KG1 (cell line): ENCODE data around the gene GIPC3.
A peak's percentile ranks its signal among the peaks of the same experiment; 100 is the strongest.
"Not testable (repeated sequence)": the region's sequence is repeated elsewhere in the genome, so short reads cannot be mapped to it uniquely, and the experiment has no call there.

Experiments used
- DNase-seq: peaks from one replicate; lab custom pipeline; 2025; lab: John Stamatoyannopoulos, UW

Gene GIPC3

DNA sequence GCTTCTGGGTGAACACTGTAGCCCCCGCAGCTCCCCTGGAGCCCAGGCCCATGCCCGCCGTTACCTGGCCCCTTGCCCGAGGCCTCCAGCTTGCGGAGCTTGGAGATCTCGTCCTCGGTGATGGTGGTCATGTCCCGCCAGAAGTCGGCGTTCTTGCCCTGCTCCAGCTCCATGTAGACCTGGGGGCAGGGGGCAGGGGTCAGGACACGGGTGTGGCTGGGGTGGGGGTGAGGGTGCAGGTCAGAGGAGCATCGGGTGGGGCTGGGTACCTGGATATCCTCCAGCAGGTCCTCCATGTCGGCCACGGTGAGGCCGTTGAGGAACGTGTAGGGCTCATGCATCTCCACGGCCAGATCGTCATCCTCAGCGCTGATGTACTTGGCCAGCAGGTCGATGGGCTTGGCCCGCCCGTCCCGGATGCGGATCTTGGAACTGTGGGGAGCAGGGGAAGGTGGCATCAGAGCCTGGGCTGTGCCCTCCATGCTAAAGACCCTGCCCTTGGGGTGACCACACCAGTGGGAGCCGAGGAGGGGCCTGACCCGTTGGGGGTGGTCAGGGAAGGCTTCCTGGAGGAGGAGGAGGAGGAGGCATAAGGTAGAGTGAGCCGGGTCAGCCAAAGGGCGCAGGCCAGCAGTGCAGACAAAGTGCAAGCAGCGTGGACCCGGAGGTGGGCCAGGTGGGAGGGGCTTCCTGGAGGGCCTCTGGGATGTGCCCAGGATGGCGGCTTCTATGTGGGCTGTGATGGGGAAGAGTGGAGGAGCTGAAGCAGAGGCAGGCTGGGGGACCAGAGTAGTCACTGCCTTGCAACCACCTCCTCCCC, 33.7 kb downstream of the GIPC3 start:
- DNase-seq = no peak

DNA sequence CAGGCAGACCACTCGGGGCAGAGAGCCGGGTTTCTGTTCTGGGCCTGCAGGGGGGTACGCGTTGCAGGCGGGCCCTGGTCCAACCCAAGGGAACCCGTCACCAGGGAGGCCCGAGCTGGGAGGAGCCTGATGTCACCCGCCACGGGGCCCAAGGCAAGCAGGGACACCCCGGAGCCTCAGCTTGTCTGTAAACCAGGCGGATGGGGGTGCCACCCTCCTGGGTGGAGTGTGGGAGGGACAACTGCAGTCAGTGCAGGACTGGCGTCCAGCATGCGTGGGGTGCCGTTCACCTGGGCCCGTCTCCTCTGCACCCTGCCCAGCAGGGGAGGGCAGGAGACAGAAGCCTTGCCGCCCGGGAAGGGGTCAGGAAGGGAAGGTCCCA, 34.3 kb downstream of the GIPC3 start:
- no peak for DNase-seq

DNA sequence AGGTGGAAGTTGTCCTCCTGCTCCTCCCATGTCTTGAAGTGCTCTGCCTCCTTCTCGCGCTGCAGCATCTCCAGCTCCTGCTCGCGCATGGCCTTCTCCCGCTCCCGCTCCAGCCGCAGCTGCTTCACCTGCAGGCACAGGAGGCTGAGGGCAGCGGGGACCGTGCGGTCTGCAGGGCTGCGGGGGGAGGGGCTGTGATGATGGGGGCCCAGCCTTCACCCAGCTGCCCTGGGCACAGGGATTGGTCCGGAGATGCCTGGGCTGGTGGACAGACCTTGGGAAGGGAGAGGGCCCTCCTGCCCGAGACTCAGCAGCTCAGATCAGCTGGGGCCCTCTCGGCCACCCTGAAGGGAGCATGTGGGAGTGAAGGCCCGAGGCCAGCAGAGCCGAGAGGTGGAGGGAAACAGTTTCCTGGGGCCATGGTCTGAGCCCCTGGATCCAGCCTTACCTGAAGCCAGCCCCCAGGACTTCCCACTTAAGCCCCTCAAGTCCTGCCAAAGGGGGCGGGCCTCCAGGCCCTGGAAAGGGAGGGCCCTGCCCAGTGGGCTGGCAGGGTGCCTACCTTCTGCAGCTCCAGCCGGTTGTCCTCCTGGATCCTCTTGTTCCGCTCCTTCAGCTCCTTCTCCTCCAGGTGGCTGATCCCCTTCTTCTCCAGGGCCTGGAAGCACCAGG, 35.0 kb downstream of the GIPC3 start:
- no peak for DNase-seq

- no peak for DNase-seq
These were observed 35.7 kb downstream of the GIPC3 start for GRCh38 chr19:3620817-3621547.

DNA sequence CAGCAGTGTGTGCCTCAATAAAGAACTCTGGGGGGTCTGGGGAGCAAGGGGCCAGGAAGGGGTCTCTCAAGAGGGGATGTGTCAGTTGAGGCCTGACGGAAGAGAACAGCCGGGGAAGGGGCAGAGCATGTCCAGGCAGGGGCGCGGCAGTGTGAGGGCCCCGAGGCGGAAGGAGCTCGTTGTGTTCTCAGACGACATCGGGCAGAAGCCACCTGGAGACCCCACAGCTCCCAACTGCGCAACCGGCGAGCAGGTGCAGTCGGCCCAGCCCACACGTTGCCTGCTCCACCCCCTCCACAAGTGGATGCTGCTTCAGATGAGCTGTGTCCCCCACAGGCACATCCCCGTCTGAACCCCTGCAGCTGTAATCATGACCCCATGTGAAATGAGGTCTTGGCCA, 36.4 kb downstream of the GIPC3 start:
- no peak for DNase-seq

DNA sequence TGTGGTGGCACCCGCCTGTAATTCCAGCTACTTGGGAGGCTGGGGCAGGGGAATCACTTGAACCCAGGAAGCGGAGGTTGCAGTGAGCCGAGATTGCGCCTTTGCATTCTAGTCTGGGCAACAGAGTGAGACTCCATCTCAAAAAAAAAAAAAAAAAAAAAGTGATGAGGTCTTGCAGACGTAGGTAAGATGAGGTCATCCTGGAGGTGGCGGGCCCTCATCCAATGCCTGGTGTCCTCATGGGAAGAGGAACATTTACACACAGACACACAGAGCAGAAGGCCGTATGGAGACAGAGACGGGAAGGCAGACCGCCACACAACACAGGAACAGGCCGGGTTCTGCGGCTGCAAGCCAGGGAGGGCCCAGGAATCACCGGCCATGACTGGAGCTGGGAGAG, 36.9 kb downstream of the GIPC3 start:
- no peak for DNase-seq

GRCh38 chr19:3623716-3624115, 38.4 kb downstream of the GIPC3 start:
- DNase-seq = no peak

DNA sequence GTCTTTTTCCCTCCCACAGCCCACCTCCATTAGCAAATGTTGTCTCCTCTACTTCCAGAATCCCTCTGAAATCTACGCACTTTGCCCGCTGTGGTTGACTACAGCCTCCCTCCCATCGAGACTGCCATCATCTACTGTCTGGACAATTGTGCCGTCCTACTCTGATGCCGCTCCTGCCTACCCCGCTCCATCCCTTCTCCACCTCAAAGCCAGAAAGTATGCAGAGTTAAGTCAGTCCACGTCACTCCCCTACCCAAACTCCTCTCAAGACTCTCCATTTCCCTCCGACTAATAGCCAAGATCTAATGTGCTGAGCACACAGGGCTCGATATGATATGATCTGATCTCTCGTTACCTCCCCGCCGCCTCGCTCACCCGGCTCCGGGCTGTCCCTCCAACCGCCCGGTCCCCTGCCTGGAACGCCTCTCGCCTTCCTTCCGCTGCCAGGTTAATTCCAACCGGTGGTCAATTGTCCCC, 40.8 kb downstream of the GIPC3 start:
- no peak for DNase-seq

DNA sequence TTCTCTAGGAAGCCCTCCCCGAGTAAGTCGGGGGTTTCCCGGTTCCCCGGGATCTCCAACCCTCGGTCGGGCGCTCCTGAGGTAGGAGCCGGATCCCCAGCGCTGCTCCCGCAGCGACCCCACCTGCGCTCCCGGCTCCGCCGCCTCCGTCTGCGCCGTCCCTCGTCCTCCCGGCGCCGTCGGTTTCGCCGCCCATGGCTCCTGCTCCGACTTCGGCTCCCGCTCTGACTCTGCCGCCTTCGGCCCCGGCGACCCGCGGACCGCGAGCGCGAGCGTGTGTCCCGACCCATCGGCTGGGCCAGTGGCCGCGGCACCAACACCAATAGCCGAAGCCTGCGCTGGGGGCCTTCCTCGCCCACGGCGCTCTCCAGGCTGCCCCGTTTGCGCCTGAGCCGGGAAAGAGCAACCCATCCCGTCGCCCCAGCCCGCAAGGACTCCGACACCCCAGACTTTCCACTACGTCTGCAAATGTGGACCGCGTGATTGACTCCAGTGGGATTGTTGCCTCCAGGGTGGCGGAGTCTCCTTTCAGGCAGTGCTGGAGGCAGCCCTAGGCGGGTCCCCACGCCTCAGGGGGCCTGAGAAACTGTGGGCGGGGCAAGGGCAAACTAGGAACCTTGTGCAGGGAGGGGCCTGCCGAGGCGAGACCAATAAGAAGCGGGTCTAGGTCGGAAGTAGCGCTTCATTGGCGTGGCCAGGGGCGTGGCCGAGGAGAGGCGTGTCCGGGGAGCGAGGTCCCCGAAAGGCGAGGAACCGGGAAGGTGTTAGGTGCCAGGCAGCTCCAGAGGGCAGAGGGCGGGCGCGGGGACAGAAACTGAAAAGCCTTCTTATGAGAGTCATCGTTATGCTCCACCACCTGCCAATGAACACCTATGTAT, 41.4 kb downstream of the GIPC3 start, which contains the start of gene CACTIN:
Gene CACTIN (minus strand): TSS at position 318 of the 878 bp plus-strand sequence. CDS start 28 bp downstream, at position 290.
- DNase-seq = peak; percentile 98

DNA sequence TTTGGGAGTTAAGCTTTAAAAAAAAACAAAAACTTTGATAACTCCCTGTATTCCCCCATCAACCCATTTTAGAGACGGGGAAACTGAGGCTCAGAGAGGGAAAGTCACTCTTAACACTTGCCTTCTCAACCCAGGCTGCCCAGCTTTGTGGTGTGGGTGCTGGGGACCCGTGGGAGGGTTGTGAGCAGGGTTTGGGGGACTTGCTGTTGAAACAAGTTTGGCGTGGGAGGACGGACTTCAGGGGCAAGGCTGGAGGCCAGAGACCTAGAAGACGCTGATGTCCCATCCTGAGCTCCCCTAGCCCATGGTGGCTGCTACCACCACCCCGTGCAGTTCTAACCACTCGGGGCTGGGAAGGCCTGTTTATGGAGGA, 42.1 kb downstream of the GIPC3 start:
- no peak for DNase-seq

DNA sequence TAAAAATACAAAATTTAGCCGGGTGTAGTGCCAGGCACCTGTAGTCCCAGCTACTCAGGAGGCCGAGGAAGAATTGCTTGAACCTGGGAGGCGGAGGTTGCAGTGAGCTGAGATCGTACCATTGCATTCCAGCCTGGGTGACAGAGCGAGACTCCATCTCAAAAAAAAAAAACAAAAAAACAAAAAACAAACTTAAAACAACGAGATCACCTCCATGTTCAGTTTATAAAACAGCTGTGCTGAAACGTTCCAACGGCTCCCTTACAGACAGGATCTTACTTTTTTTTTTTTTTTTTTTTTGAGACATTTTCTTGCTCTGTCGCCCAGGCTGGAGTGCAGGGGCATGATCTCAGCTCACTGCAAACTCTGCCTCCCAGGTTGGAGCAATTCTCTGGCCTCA, 43.5 kb downstream of the GIPC3 start:
- not testable (repeated sequence) for DNase-seq

DNA sequence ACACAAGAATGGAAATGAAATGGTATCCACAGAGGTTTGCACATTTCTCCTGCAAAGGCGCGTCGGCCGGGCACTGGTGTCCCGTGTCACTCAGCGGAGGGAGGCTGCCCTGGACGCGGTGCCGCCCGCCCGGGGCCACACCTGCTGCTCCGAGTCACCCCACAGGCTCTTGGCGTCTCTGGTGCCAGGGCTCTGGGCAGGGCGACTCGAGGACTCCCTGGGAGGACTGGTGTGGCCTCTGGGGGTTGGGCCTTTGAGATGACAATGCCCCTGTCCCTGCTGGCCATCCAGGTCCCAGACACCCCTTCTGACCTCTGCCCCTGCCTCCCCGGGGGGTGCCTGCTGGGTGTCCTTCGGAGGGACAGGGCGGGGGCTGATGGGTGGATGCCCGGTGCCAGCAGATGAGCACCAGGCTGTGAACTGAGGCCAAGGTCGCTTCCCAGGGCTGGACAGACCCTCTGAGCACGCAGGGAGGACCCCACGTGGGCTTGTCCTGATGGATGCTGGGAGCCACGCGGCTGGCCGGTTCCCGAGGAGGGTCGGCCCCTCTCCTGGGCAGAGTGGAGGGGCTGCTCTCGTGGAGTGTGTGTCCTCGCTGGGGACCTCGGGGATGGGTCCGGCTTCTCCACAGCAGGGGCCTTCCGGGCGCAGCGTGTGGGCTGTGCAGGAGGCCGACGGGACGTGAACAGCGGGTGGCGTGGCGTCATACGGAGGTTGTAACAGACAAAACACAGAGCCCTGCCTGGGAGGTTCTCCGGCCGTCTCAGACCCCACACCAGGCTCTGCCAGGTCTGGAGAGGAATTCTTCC, 46.0 kb downstream of the GIPC3 start:
- DNase-seq = no peak

DNA sequence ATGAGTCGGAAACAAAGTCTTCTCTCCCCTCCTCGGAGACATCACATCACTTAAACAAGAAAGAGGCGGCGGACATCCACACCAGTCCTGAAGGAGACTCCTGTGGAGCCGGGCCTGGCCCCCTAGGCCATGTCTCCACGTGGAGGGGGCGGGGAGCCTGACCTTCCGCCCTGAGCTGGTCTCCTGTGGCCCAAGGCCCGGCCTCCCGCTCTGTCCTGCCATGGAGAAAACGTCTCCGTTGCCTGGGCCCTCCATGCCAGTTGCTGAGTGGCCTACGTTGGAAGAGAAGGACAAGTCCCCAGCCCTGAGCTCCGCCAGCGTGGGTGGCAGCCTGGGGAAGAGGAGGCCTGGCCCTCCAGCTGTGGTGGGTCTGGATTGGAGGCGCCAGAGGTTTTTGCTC, 46.8 kb downstream of the GIPC3 start:
- no peak for DNase-seq

DNA sequence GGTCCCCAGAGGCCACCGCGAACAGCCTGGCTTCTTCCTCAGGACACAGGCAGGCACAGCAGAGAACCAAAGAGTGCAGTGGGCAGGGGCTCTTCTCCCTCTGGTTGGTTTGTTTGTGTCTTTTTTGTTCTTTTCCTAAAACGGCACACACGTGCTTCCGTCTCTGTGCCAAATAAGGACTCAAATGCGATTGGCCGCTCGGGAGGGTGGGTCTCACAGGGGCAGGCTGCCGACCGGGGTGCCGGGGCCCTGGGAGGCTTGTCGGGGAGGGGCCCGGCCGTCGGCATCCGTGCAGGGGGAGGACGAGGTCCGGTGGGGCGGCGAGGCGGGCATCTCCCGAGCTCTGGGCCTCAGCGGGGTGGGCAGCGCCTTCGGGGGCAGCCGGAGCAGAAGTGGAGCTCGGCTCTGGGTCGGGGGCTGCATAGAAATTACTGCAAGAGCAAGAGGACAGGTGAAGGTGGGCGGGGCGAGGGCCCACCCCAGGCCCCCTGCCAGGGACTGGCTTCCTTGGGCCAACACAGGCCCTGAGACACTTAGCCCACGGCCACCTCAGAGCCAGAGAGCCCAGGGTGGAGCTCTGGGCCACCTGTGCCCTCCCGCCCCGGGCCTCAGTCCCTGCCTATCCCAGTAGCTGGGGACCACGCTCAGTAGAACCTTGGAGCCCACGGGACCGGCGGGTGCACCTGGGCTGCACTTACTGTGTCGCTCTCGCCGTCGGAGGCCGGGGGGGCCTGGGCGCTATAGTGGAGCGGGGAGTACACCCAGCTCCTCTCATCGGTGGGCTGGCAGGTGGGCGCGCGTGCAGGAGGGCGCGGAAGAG, 47.7 kb downstream of the GIPC3 start:
- no peak for DNase-seq

DNA sequence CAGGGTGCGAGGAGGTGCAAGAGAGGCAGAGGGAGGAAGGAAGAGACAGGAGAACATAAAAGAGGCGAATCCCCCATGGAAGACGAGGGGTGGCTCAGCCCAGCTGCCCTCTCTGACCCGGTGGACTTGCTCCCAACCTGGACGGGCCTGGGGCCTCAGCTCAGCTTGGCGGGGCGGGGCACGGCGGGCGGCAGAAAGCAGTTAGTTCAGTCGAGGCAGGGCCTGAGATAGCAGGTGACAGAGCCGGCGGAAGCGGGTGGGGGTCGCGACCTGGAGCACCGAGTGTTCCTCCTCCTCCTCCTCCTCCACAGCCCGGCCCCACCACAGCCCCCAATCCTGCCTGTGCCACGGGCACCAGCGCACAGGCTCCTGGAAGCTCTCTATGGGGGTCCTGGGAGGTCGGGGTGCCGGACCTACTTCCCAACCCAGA, 48.3 kb downstream of the GIPC3 start:
- no peak for DNase-seq

DNA sequence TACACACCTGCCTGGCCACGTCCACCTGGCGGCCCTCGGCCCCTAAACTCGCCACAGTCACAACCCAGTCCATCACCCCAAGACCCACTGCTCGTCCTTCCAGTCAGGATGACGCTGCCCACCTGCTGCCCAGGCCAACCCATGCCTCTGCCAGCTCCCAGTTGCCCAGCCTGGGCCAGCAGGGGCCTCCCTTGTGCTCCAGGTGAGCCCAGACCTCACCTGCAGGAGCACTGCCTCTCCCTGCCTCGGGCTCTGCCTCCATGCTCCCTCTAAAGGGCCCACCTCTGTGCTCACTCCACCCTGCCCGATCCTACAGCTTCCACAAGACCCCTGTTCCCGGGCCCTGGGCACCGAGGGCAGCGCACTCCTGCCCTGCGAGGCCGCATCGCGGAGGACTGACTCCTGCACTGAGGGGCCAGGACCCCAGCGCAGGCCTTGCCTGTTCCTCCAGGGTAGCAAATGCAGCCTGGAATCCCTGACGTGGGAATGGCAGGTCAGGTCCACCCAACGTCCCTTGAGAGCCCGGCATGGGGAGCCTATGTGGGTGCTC, 49.3 kb downstream of the GIPC3 start:
- no peak for DNase-seq

DNA sequence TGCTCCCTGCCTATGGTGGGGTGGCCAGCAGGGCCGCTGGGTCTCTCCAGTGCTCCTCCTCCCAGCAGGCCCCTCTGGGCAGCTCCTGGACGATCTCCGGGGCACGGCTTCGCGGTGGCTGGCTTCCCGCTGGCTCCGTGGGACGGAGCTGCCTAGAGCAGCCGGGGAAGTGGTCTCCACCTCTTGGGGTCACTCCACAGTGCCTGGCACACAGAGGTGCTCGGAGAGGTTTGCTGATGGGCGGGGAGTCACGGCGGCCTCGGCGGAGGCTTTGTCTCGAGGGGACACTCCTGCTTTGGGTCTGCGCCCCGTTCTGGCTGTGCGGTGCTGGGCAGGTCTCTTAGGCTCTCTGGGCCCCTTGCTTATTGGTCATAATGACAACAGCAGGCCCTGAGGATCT, 51.2 kb downstream of the GIPC3 start:
- no peak for DNase-seq

GRCh38 chr19:3636962-3637361, 51.7 kb downstream of the GIPC3 start:
- DNase-seq = no peak

DNA sequence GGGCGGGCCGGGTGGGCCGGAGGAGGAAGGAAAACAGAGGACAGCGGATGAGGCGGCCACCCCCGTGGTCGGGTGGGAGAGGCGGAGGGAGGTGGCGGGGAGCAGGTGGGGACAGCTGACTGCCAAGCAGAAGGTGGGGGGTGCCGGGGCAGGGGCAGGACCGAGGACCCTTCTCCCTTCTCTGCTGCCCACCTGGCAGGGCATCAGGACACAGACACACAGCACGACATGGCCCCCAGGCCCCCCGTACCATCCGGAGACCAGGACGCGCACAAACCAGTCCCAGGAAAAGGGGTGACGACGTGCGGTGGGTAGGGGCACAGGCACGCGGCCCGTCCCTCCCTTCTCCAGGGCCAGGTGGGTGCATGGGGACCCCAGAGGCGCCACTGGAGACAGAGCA, 52.3 kb downstream of the GIPC3 start:
- DNase-seq = no peak
